ENCODE measurements around the gene RCSD1. TPM values are rescaled to one million over a fixed set of nuclear protein-coding genes. Genes with fewer than 3 reads are reported as not detected.

The RCSD1 gene
- total RNA-seq, 1 donor from 2014 or later = 91.9 TPM

GRCh38 chr1:167695147-167695546 is 65.1 kb downstream of the RCSD1 start:
- peaks cover 88% of the 10 kb centered on the region for H3K36me3 Mint-ChIP-seq (ENCODE audit: low read depth)
- H3K9me3 Mint-ChIP-seq = no peaks in the 10 kb centered on the region
- peaks cover 10% of the 10 kb centered on the region for H3K4me1 Mint-ChIP-seq (ENCODE audit: low read depth)
- DNase-seq (ENCODE audit: low spot score) = no peak
- no peaks in the 10 kb centered on the region for H3K27me3 Mint-ChIP-seq (ENCODE audit: low read depth)
- H3K27ac Mint-ChIP-seq = peak overlapping the region; percentile 26
- intact Hi-C loops (cut with micrococcal nuclease) = no loop called here
- H3K4me3 Mint-ChIP-seq (ENCODE audit: low read depth) = no peak overlapping the region

- no peak overlapping the region for H3K27ac Mint-ChIP-seq
- no peaks in the 10 kb centered on the region for H3K9me3 Mint-ChIP-seq
- H3K27me3 Mint-ChIP-seq (ENCODE audit: low read depth) = no peaks in the 10 kb centered on the region
- H3K4me1 Mint-ChIP-seq (ENCODE audit: low read depth) = peaks cover 5% of the 10 kb centered on the region
- intact Hi-C loops (cut with micrococcal nuclease) = no loop called here
- H3K36me3 Mint-ChIP-seq (ENCODE audit: low read depth) = peaks cover 81% of the 10 kb centered on the region
- no peak overlapping the region for H3K4me3 Mint-ChIP-seq (ENCODE audit: low read depth)
- DNase-seq (ENCODE audit: low spot score) = no peak
These were observed 65.9 kb downstream of the RCSD1 start for GRCh38 chr1:167695756-167696561.

GRCh38 chr1:167697667-167698141 is 67.7 kb downstream of the RCSD1 start:
- DNase-seq (ENCODE audit: low spot score) = no peak
- H3K4me3 Mint-ChIP-seq (ENCODE audit: low read depth) = no peak overlapping the region
- H3K27ac Mint-ChIP-seq = no peak overlapping the region
- peaks cover 76% of the 10 kb centered on the region for H3K36me3 Mint-ChIP-seq (ENCODE audit: low read depth)
- intact Hi-C loops (cut with micrococcal nuclease) = no loop called here
- H3K4me1 Mint-ChIP-seq (ENCODE audit: low read depth) = peaks cover 5% of the 10 kb centered on the region
- H3K9me3 Mint-ChIP-seq = no peaks in the 10 kb centered on the region
- no peaks in the 10 kb centered on the region for H3K27me3 Mint-ChIP-seq (ENCODE audit: low read depth)

GRCh38 chr1:167698313-167698712 is 68.3 kb downstream of the RCSD1 start:
- Mint-ChIP-seq H3K4me1 (ENCODE audit: low read depth) (peaks cover 5% of the 10 kb centered on the region), H3K9me3 (no peaks in the 10 kb centered on the region), H3K36me3 (ENCODE audit: low read depth) (peaks cover 76% of the 10 kb centered on the region), H3K27ac (no peak overlapping the region), H3K4me3 (ENCODE audit: low read depth) (no peak overlapping the region), H3K27me3 (ENCODE audit: low read depth) (no peaks in the 10 kb centered on the region)
- intact Hi-C loops (cut with micrococcal nuclease) = no loop called here
- no peak for DNase-seq (ENCODE audit: low spot score)

- no peak for DNase-seq (ENCODE audit: low spot score)
- Mint-ChIP-seq H3K27me3 (ENCODE audit: low read depth) (no peaks in the 10 kb centered on the region), H3K4me1 (ENCODE audit: low read depth) (peaks cover 6% of the 10 kb centered on the region), H3K27ac (peak overlapping the region; percentile 8), H3K9me3 (no peaks in the 10 kb centered on the region), H3K4me3 (ENCODE audit: low read depth) (no peak overlapping the region), H3K36me3 (ENCODE audit: low read depth) (peaks cover 77% of the 10 kb centered on the region)
- intact Hi-C loops (cut with micrococcal nuclease) = no loop called here
These were observed 71.5 kb downstream of the RCSD1 start for GRCh38 chr1:167701510-167701909.

GRCh38 chr1:167703557-167703956 is 73.5 kb downstream of the RCSD1 start:
- Mint-ChIP-seq H3K4me1 (ENCODE audit: low read depth) (peaks cover 7% of the 10 kb centered on the region), H3K4me3 (ENCODE audit: low read depth) (no peak overlapping the region), H3K36me3 (ENCODE audit: low read depth) (peaks cover 69% of the 10 kb centered on the region), H3K27ac (no peak overlapping the region), H3K27me3 (ENCODE audit: low read depth) (no peaks in the 10 kb centered on the region), H3K9me3 (no peaks in the 10 kb centered on the region)
- intact Hi-C loops (cut with micrococcal nuclease) = no loop called here
- DNase-seq (ENCODE audit: low spot score) = no peak

- no peak overlapping the region for H3K4me3 Mint-ChIP-seq (ENCODE audit: low read depth)
- H3K27me3 Mint-ChIP-seq (ENCODE audit: low read depth) = no peaks in the 10 kb centered on the region
- no peaks in the 10 kb centered on the region for H3K9me3 Mint-ChIP-seq
- intact Hi-C loops (cut with micrococcal nuclease) = no loop called here
- peaks cover 11% of the 10 kb centered on the region for H3K4me1 Mint-ChIP-seq (ENCODE audit: low read depth)
- no peak overlapping the region for H3K27ac Mint-ChIP-seq
- peaks cover 62% of the 10 kb centered on the region for H3K36me3 Mint-ChIP-seq (ENCODE audit: low read depth)
- DNase-seq (ENCODE audit: low spot score) = no peak
These were observed 74.7 kb downstream of the RCSD1 start for GRCh38 chr1:167704715-167705114.

GRCh38 chr1:167705250-167705649 is 75.2 kb downstream of the RCSD1 start:
- Mint-ChIP-seq H3K27ac (no peak overlapping the region), H3K36me3 (ENCODE audit: low read depth) (peaks cover 56% of the 10 kb centered on the region), H3K27me3 (ENCODE audit: low read depth) (no peaks in the 10 kb centered on the region), H3K4me1 (ENCODE audit: low read depth) (peaks cover 8% of the 10 kb centered on the region), H3K4me3 (ENCODE audit: low read depth) (no peak overlapping the region), H3K9me3 (no peaks in the 10 kb centered on the region)
- intact Hi-C loops (cut with micrococcal nuclease) = no loop called here
- DNase-seq (ENCODE audit: low spot score) = no peak

GRCh38 chr1:167706363-167706762 is 76.3 kb downstream of the RCSD1 start:
- Mint-ChIP-seq H3K36me3 (ENCODE audit: low read depth) (peaks cover 56% of the 10 kb centered on the region), H3K27ac (peak overlapping the region; percentile 50), H3K27me3 (ENCODE audit: low read depth) (no peaks in the 10 kb centered on the region), H3K4me1 (ENCODE audit: low read depth) (peaks cover 8% of the 10 kb centered on the region), H3K9me3 (no peaks in the 10 kb centered on the region), H3K4me3 (ENCODE audit: low read depth) (no peak overlapping the region)
- no peak for DNase-seq (ENCODE audit: low spot score)
- intact Hi-C loops (cut with micrococcal nuclease) = no loop called here

- H3K4me3 Mint-ChIP-seq (ENCODE audit: low read depth) = no peak overlapping the region
- H3K27ac Mint-ChIP-seq = no peak overlapping the region
- no peak for DNase-seq (ENCODE audit: low spot score)
- peaks cover 50% of the 10 kb centered on the region for H3K36me3 Mint-ChIP-seq (ENCODE audit: low read depth)
- peaks cover 4% of the 10 kb centered on the region for H3K27me3 Mint-ChIP-seq (ENCODE audit: low read depth)
- peaks cover 8% of the 10 kb centered on the region for H3K4me1 Mint-ChIP-seq (ENCODE audit: low read depth)
- H3K9me3 Mint-ChIP-seq = no peaks in the 10 kb centered on the region
- intact Hi-C loops (cut with micrococcal nuclease) = no loop called here
These were observed 77.2 kb downstream of the RCSD1 start for GRCh38 chr1:167706931-167707877.

- intact Hi-C loops (cut with micrococcal nuclease) = no loop called here
- H3K4me1 Mint-ChIP-seq (ENCODE audit: low read depth) = peaks cover 8% of the 10 kb centered on the region
- DNase-seq (ENCODE audit: low spot score) = no peak
- peaks cover 47% of the 10 kb centered on the region for H3K36me3 Mint-ChIP-seq (ENCODE audit: low read depth)
- H3K9me3 Mint-ChIP-seq = no peaks in the 10 kb centered on the region
- no peak overlapping the region for H3K4me3 Mint-ChIP-seq (ENCODE audit: low read depth)
- H3K27me3 Mint-ChIP-seq (ENCODE audit: low read depth) = peaks cover 4% of the 10 kb centered on the region
- H3K27ac Mint-ChIP-seq = no peak overlapping the region
These were observed 77.9 kb downstream of the RCSD1 start for GRCh38 chr1:167707942-167708341.

- H3K36me3 Mint-ChIP-seq (ENCODE audit: low read depth) = peaks cover 36% of the 10 kb centered on the region
- peaks cover 14% of the 10 kb centered on the region for H3K4me1 Mint-ChIP-seq (ENCODE audit: low read depth)
- no peak overlapping the region for H3K4me3 Mint-ChIP-seq (ENCODE audit: low read depth)
- no peak overlapping the region for H3K27ac Mint-ChIP-seq
- no peaks in the 10 kb centered on the region for H3K9me3 Mint-ChIP-seq
- peaks cover 4% of the 10 kb centered on the region for H3K27me3 Mint-ChIP-seq (ENCODE audit: low read depth)
- DNase-seq (ENCODE audit: low spot score) = no peak
- intact Hi-C loops (cut with micrococcal nuclease) = no loop called here
These were observed 78.9 kb downstream of the RCSD1 start for GRCh38 chr1:167708940-167709389.

GRCh38 chr1:167710836-167711235 is 80.8 kb downstream of the RCSD1 start:
- Mint-ChIP-seq H3K4me3 (ENCODE audit: low read depth) (no peak overlapping the region), H3K27ac (no peak overlapping the region), H3K36me3 (ENCODE audit: low read depth) (peaks cover 19% of the 10 kb centered on the region), H3K27me3 (ENCODE audit: low read depth) (peaks cover 4% of the 10 kb centered on the region), H3K9me3 (no peaks in the 10 kb centered on the region), H3K4me1 (ENCODE audit: low read depth) (peaks cover 16% of the 10 kb centered on the region)
- DNase-seq (ENCODE audit: low spot score) = no peak
- intact Hi-C loops (cut with micrococcal nuclease) = no loop called here

Measured in activated T-helper 2 cell treated with anti-CD3 and anti-CD28 coated beads, Interferon-gamma antibody, Interleukin-2, Interleukin-4, amounts not matched to agents 10 μg/mL and 5 μg/mL and 100 μg/mL, durations not matched to agents 14 hours and 24 hours and 36 hours (primary cell).